HuH-7.5 (cell line): ENCODE results near the gene BPIFB4.
"Not testable (repeated sequence)": the region's sequence is repeated elsewhere in the genome, so short reads cannot be mapped to it uniquely, and the experiment has no call there.

Experiments
- DNase-seq: peaks from one replicate; pipeline ENCODE4 v3.0.0; 2011; ENCODE audit warnings: low spot score

Gene BPIFB4

GRCh38 chr20:33119725-33120720 is 40.6 kb downstream of the BPIFB4 start:
- DNase-seq: no peak

GRCh38 chr20:33120934-33121333 is 41.5 kb downstream of the BPIFB4 start:
- no peak for DNase-seq

GRCh38 chr20:33122297-33122696 is 42.9 kb downstream of the BPIFB4 start:
- DNase-seq: not testable (repeated sequence)

GRCh38 chr20:33124261-33124660 is 44.8 kb downstream of the BPIFB4 start:
- DNase-seq: no peak

DNA sequence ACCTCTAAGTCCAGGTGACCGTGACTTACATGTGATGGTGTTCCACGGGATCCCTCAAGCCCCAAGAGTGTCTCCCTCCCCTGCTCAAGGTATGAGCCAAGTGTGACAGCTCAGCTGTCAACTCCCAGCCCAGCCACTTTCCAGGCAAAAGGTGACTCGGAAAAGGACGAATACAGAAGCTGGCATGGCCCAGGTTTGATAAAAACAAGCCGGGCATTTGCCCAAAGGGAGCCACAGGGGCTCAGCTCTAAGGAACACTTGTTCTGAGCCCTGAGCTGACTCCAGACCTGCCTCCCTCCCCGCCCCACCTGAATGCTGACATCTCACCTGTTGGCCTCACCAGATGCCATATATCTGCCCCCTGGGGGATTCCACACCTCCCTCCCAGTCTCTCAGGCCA is 45.6 kb downstream of the BPIFB4 start:
- no peak for DNase-seq

- DNase-seq: no peak
Measured at GRCh38 chr20:33125983-33126382, 46.5 kb downstream of the BPIFB4 start.

DNA sequence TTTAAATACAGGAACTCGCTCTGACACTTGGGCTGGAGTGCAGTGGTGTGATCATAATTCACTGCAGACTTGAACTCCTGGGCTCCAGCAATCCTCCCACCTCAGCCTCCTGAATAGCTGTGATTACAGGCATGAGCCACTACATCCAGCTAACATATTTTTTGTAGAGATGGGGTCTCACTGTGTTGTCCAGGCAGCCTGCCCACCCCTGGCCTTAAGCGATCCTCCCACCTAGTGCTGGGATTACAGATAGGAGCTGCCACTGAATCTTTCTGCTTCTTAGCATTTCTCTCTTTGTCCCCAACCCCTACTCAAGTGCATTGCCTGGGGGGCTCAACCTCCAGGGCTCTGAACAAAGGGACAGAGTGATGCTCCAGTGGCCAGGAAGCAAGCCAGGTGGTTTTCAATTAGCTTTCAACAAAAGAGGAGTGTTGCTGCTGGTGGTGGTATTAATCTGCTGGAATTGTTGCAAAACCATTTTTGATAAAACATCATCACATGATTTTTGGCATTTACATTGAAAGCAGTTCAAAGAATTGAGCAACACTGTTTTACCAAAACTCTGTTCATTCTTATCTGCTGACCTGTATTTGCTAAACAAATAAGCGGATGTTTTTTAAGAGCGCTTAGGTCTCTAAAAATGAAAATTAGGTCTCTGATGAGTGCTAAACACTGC is 48.1 kb downstream of the BPIFB4 start:
- DNase-seq: peak; percentile 47

DNA sequence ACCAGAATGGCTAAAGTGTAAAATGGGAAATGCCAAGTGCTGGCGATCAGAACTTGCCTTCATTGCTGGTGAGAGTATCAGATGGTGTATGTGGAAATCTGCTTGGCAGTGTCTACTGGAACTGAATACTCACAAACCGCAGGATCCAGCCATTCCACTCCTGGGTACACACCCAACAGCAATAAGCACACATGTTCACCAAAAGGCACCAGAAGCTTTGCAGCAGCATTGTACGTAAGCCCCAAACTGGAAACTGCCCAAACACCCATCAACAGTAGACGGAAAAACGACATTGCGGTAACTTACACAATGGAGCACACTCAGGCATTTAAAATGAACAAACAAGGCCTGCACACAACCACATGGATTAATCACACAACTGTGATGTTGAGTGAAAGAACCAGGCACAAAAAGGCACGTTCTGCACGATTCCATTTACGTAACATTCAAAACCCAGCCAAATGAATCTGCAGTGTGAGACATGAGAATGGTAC is 51.2 kb downstream of the BPIFB4 start:
- no peak for DNase-seq

GRCh38 chr20:33131949-33132473 is 52.6 kb downstream of the BPIFB4 start:
- no peak for DNase-seq

DNA sequence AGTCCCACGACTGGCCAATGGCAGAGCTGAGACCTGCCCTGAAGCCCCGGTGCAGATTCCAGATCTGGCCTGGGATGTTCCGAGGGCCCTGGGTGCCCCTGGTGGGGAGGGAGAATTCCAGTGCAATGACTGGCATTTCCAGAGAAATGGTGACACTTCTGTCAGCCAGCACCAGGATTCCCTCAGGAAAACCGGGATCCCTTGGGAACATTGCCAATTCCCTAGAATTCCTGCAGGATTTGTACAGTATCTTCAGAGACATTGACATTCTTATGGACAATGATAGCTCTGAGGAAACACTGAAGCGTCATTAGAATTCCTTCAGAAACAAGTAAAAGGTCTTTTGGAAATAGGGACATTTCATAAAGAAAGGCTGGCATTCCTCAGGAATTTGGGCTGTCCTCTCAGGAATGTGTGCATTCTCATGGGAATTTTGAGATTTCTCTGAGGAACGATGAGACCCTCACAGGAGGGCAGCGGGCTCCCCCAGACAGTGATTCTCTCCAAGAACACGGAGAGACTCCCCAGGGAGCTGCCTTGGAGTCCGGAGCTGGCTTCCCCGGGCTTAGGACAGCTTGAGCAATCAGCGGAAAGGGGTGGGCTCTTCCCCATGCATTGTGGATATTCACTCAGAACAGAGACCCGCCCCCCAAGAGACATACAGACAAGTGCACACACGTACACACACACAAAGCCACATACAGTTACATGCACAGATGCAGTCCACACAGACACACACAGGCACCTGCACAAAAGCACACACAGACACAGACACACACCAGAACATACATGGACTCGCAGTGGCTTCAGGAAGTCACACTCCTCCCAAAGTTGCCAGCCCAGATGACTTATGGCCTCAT is 53.3 kb downstream of the BPIFB4 start:
- no peak for DNase-seq

- no peak for DNase-seq
Measured at GRCh38 chr20:33133373-33133941, 54.0 kb downstream of the BPIFB4 start.

- DNase-seq: no peak
Measured at GRCh38 chr20:33137195-33137594, 57.8 kb downstream of the BPIFB4 start.

- no peak for DNase-seq
Measured at GRCh38 chr20:33139467-33139866, 60.0 kb downstream of the BPIFB4 start.

DNA sequence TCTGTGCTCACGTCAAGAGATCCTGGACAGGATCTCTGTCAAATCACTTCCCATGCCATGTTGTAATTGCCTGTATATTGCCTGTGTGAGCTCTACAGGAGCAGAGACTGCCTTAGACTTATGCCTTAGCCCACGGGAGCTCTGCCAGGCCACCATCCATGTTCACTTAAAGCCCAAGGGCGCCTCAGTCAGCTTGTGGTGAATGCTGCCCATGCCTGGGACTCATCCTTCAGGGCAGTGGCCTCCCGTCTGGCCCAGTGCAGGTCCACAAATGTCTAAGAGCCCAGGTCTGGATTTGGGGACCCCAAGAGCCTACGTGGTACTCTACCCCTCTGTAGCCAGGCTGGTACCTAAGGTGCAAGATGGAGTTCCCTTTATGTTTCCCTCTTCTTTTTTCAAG is 66.1 kb downstream of the BPIFB4 start:
- DNase-seq: no peak

DNA sequence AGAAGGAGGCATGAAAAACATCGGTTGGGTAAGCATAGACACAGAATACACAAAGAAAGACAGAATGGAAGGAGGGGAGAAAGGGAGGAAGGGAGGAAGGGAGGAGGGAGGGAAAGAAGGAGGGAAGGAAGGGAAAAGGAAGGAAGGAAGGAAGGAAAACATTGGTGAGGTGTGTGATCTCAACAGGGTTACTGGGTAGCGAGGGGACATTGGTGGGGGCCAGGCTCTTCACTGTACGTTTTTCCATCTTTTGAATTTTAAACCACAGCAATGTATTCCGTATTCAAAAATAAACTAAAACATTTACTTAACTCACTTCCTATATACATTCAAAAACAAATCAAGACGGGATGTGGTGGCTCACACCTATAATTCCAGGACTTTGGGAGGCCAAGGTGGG is 67.9 kb downstream of the BPIFB4 start:
- no peak for DNase-seq

DNA sequence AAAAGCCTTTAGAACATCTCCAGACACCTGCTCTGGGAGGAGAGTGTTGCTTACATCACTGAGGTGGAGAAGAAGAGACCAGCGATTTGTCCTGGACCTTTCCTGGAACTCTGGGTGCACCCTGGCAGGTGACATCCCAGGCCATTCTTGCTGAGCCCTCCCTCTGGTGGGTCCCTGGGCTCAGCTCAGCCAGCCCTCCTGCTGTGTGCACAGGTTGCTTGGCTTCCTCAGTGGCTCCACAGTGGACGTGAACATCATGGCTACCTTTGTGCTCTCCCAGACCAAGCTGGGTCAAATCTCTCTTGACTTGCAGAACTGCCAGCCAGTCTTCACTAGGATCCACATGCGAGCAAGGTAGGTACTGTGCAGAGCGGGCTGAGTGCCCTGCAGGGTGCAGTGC is 68.6 kb downstream of the BPIFB4 start:
- DNase-seq: no peak

DNA sequence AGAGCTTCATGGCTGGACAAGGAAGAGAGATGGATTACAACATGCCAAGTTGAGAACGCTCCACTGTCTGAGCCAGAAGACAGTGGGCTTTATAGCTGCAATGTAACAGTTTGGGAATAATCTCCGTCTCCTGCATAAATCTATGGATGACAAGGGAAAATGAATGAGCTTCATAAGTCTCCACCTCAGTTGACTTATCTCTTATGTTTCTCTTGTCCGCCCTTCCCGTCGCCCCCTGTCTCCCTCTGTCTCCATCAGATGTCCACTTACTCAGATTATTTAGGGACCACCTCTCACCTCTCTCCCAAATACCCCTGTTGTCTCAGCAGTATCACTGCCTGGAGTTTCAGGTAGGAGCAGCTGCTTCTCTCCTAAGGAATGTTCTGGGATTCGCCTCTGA is 74.8 kb downstream of the BPIFB4 start:
- DNase-seq: no peak

DNA sequence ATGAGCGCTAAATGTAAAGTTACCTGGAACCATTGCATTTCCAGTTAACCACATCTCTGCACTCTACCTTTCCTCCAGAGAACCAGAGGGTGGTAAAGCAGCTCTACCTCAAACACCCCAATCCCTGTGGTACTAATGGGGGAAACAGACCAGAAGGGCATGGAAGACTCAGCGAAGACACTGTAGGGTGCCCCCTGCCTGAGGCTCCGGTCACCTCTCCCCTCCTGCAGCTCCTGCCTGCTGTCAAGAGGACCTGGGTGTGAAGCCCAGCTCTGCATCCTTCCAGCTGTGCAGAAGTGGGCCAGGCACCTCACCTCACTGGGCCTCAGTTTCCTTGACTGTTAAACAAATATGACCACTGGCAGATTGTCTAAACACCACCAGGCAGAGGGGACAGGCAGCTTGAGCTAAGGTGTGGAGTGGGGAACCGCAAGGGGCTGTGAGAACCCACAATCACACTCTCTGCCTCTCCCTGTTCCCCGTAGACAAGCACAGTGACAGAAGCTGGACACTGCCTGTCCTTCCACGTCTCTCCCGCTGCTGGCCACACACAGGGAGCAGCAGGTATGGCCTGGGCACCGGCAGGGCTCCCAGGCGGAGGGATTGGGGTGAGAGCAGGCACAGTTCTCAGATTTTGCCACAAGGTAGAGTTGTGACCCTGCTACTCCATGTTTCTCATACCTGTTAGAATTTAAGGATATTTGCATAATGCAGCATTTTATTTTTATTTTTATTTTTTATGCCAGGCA is 79.4 kb downstream of the BPIFB4 start:
- DNase-seq: no peak

- DNase-seq: no peak
Measured at GRCh38 chr20:33159713-33160112, 80.3 kb downstream of the BPIFB4 start.

GRCh38 chr20:33160681-33161080 is 81.2 kb downstream of the BPIFB4 start:
- DNase-seq: no peak
